H1 (cell line): Measurements from ENCODE around the gene DOHH. TPM values are rescaled to one million over a fixed set of nuclear protein-coding genes. Genes with fewer than 3 reads are reported as not detected.

Source experiments
- CTCF ChIA-PET: fragments of 300-600 bp; sonication (Branson Sonifier 250); formaldehyde crosslinking; loops from one replicate; lab custom pipeline; 2021; ENCODE audit not compliant: partially characterized antibody; lab: Charles Lee
- POLR2A ChIA-PET: fragments of 300-600 bp; sonication (Branson Sonifier 250); formaldehyde crosslinking; loops from one replicate; lab custom pipeline; 2021; ENCODE audit warnings: inconsistent platforms; ENCODE audit not compliant: partially characterized antibody; lab: Charles Lee
- DNase-seq, 2 experiments: peaks; one replicate each; pipeline versions ENCODE4 v3.0.0 to v3.0.0-alpha.2; 2010 to 2022; ENCODE audit warnings: low spot score in 2 of 2, low read depth in 1 of 2, mixed read lengths in 1 of 2
- FAIRE-seq: peaks from 2 replicates; lab custom pipeline; 2011; peaks lifted over from hg19 to GRCh38; lab: Jason Lieb, UNC
- H2AFZ ChIP-seq: 2 replicates; pipeline ENCODE4 v1.8.1; 2012; ENCODE audit warnings: low read length, inconsistent platforms
- H2AK5ac ChIP-seq: 2 replicates; pipeline ENCODE4 v1.6.1; 2013; ENCODE audit warnings: low read depth, low read length
- H2BK120ac ChIP-seq: replicated peaks from 2 replicates; pipeline ENCODE3; 2013; ENCODE audit warnings: low read depth, low read length, inconsistent platforms
- H2BK12ac ChIP-seq: 2 replicates; pipeline ENCODE4 v1.6.1; 2013; ENCODE audit warnings: low read depth, low read length
- H2BK15ac ChIP-seq: 2 replicates; pipeline ENCODE4 v1.6.1; 2013; ENCODE audit warnings: low read length
- H2BK20ac ChIP-seq: 2 replicates; pipeline ENCODE4 v1.6.1; 2013; ENCODE audit warnings: low read length
- H2BK5ac ChIP-seq: 2 replicates; pipeline ENCODE4 v1.6.1; 2013; ENCODE audit warnings: low read depth, low read length
- H3K14ac ChIP-seq: 2 replicates; pipeline ENCODE4 v1.6.1; 2013; ENCODE audit warnings: inconsistent platforms; ENCODE audit not compliant: insufficient read length
- H3K18ac ChIP-seq: 2 replicates; pipeline ENCODE4 v1.6.1; 2013; ENCODE audit warnings: low read length; ENCODE audit errors: extremely low read depth
- H3K23ac ChIP-seq: 2 replicates; pipeline ENCODE4 v1.6.1; 2013; ENCODE audit warnings: inconsistent platforms; ENCODE audit not compliant: insufficient read length
- H3K23me2 ChIP-seq: 2 replicates; pipeline ENCODE4 v1.6.1; 2013; ENCODE audit warnings: low read depth, low read length
- H3K27ac ChIP-seq: 2 replicates; pipeline ENCODE4 v1.6.1; 2011; ENCODE audit warnings: low read depth, low read length, inconsistent platforms
- H3K27me3 ChIP-seq, 4 experiments: replicated peaks in 1 of 4; 1 replicate in 1 of 4; 2 replicates in 3 of 4; pipeline versions ENCODE4 v1.6.1 to v1.8.1; 2011 to 2013; ENCODE audit warnings: low read length in 3 of 4, mild to moderate bottlenecking in 3 of 4, inconsistent platforms in 2 of 4, mixed read lengths in 2 of 4, moderate library complexity in 1 of 4; ENCODE audit not compliant: control insufficient read depth in 3 of 4, insufficient read depth in 3 of 4; ENCODE audit errors: extremely low read depth in 1 of 4
- H3K36me3 ChIP-seq, 4 experiments: 2 replicates each; pipeline versions ENCODE4 v1.6.1 to v1.8.1; 2011 to 2013; ENCODE audit warnings: mild to moderate bottlenecking in 4 of 4, low read length in 3 of 4, moderate library complexity in 2 of 4, control low read depth in 1 of 4, inconsistent platforms in 1 of 4; ENCODE audit not compliant: insufficient read depth in 4 of 4, control insufficient read depth in 2 of 4
- H3K4ac ChIP-seq: replicated peaks from 2 replicates; pipeline ENCODE3; 2013; ENCODE audit warnings: low read length, low read depth, mixed read lengths, inconsistent platforms; ENCODE audit not compliant: insufficient read length
- H3K4me1 ChIP-seq, 4 experiments: replicated peaks in 1 of 4; 1 replicate in 1 of 4; 2 replicates in 3 of 4; pipeline versions ENCODE4 v1.6.1 to v1.8.1; 2011 to 2013; ENCODE audit warnings: low read length in 3 of 4, inconsistent platforms in 2 of 4, mixed read lengths in 1 of 4; ENCODE audit not compliant: insufficient read depth in 4 of 4, control insufficient read depth in 3 of 4
- H3K4me2 ChIP-seq, 2 experiments: 2 replicates each; pipeline versions ENCODE4 v1.6.1 to v1.8.1; 2011 to 2013; ENCODE audit warnings: low read depth in 2 of 2, low read length in 2 of 2, control low read depth in 1 of 2, inconsistent platforms in 1 of 2, mild to moderate bottlenecking in 1 of 2; ENCODE audit not compliant: insufficient read depth in 1 of 2
- H3K4me3 ChIP-seq, 4 experiments: fragments of 200-600, 300-600 bp in 1 of 4; sonication (generic), shearing (Covaris generic), sonication (Bioruptor Twin) in 1 of 4; 2 replicates each; pipeline versions ENCODE4 v1.5.1 to v1.8.1; 2011 to 2016; ENCODE audit warnings: low read length in 4 of 4, low read depth in 3 of 4, control low read depth in 2 of 4, inconsistent platforms in 2 of 4, mild to moderate bottlenecking in 2 of 4, mixed read lengths in 1 of 4, moderate library complexity in 1 of 4; ENCODE audit not compliant: insufficient read depth in 2 of 4; ENCODE audit errors: extremely low read depth in 1 of 4
- H3K56ac ChIP-seq: replicated peaks from 2 replicates; pipeline ENCODE3; 2013; ENCODE audit warnings: low read depth, mild to moderate bottlenecking, mixed read lengths, low read length, inconsistent platforms; ENCODE audit not compliant: insufficient read length
- H3K79me1 ChIP-seq: 2 replicates; pipeline ENCODE4 v1.6.1; 2013; ENCODE audit warnings: low read depth, low read length, control low read depth
- H3K79me2 ChIP-seq, 2 experiments: 2 replicates each; pipeline versions ENCODE4 v1.6.1 to v1.8.1; 2012 to 2013; ENCODE audit warnings: low read length in 2 of 2, mild to moderate bottlenecking in 2 of 2, inconsistent platforms in 1 of 2; ENCODE audit not compliant: insufficient read depth in 2 of 2, control insufficient read depth in 1 of 2
- H3K9ac ChIP-seq, 4 experiments: replicated peaks in 1 of 4; 1 replicate in 1 of 4; 2 replicates in 3 of 4; pipeline versions ENCODE4 v1.6.1 to v1.8.1; 2011 to 2013; ENCODE audit warnings: low read depth in 3 of 4, low read length in 3 of 4, control low read depth in 2 of 4, mild to moderate bottlenecking in 2 of 4, moderate library complexity in 2 of 4, inconsistent platforms in 1 of 4; ENCODE audit errors: extremely low read depth in 1 of 4
- H3K9me3 ChIP-seq, 2 experiments: 2 replicates each; pipeline versions ENCODE4 v1.6.1 to v1.8.1; 2012 to 2013; ENCODE audit warnings: mild to moderate bottlenecking in 2 of 2, moderate library complexity in 2 of 2, control low read depth in 1 of 2, inconsistent platforms in 1 of 2, low read depth in 1 of 2, low read length in 1 of 2, mixed read lengths in 1 of 2; ENCODE audit not compliant: insufficient read depth in 2 of 2
- H4K20me1 ChIP-seq, 2 experiments: replicated peaks in 1 of 2; 2 replicates each; pipeline versions ENCODE3 to v1.8.1; 2011 to 2013; ENCODE audit warnings: inconsistent platforms in 2 of 2, low read length in 2 of 2, mild to moderate bottlenecking in 1 of 2; ENCODE audit not compliant: insufficient read depth in 2 of 2, control insufficient read depth in 1 of 2
- H4K5ac ChIP-seq: 2 replicates; pipeline ENCODE4 v1.6.1; 2013; ENCODE audit warnings: low read length, low read depth, mixed read lengths, inconsistent platforms; ENCODE audit not compliant: insufficient read length
- H4K8ac ChIP-seq: 2 replicates; pipeline ENCODE4 v1.8.0; 2013; ENCODE audit warnings: mild to moderate bottlenecking, moderate library complexity, low read length, inconsistent platforms; ENCODE audit not compliant: insufficient read depth; ENCODE audit errors: extremely low read depth
- H4K91ac ChIP-seq: replicated peaks from 2 replicates; pipeline ENCODE3; 2013; ENCODE audit warnings: low read length, mixed read lengths, inconsistent platforms; ENCODE audit not compliant: insufficient read length
- CTCF ChIP-seq, 3 experiments: IDR thresholded peaks; 1 replicate in 2 of 3; 2 replicates in 1 of 3; pipeline versions ENCODE4 v1.5.1 to v1.6.1; 2011; ENCODE audit warnings: low read length in 3 of 3, mild to moderate bottlenecking in 3 of 3, inconsistent platforms in 2 of 3, low read depth in 1 of 3, moderate library complexity in 1 of 3; ENCODE audit not compliant: insufficient read depth in 1 of 3; ENCODE audit errors: control extremely low read depth in 1 of 3
- E2F6 ChIP-seq: IDR thresholded peaks from 2 replicates; pipeline ENCODE4 v1.6.1; 2012; ENCODE audit warnings: inconsistent platforms
- WGBS, 2 experiments: shearing (Covaris generic) in 1 of 2; methylation state at CpG; one replicate each; pipeline versions ENCODE4 v1.1.6 to v1.1.7; 2013 to 2015; ENCODE audit warnings: low lambda C conversion rate in 2 of 2, mixed read lengths in 2 of 2, inconsistent platforms in 1 of 2, low coverage in 1 of 2, missing lambda C conversion rate in 1 of 2; ENCODE audit not compliant: insufficient replicate concordance in 2 of 2, insufficient coverage in 1 of 2, insufficient read length in 1 of 2; ENCODE audit errors: extremely low coverage in 1 of 2, missing lambda C conversion rate in 1 of 2; 5-methylcytosine and 5-hydroxymethylcytosine counted together
- polyA plus RNA-seq, 7 experiments: library from polyadenylated mRNA; depleted of rRNA in 3 of 7; stranded (reverse) in 5 of 7; unstranded in 2 of 7; fragments of >200 nt in 5 of 7; fragments of 200-250 nt in 2 of 7; gene quantifications; 1 replicate in 5 of 7; 2 replicates in 1 of 7; 4 replicates in 1 of 7; pipeline versions ENCODE4 v1.2.1 to v1.2.3, GENCODE V29; 2011 to 2013; ENCODE audit warnings: missing spikeins in 2 of 7, mixed read lengths in 2 of 7
- total RNA-seq: library from RNA; stranded (reverse); fragmentation: NEBNext Ultra II Directional; extraction: Animal tissue kit (Norgen Biotek cat#: 25700); gene quantifications from 2 replicates; pipeline ENCODE4 v1.2.1, GENCODE V29; 2021

The DOHH gene
- total and polyA plus RNA-seq, 2 of the 8 experiments (the other 6 are each of a cell fraction or from before 2014, with no cell fraction given) = 7.3 to 17.7 TPM

GRCh38 chr19:3548606-3549005, 48.1 kb upstream of the DOHH start:
- Histone ChIP-seq H3K9ac (no peak overlapping the region), H4K5ac (no peak overlapping the region), H4K20me1 (peaks cover 8 to 29% of the 10 kb centered on the region in 2 experiments), H3K18ac (no peak overlapping the region), H3K4ac (no peak overlapping the region), H3K9me3 (no peaks in the 10 kb centered on the region), H2BK15ac (no peak overlapping the region), H3K23me2 (no peaks in the 10 kb centered on the region), H3K36me3 (peaks cover 0 to 5% (median 1%) of the 10 kb centered on the region in 4 experiments; a peak in 2 of 8 replicates), H2BK20ac (no peak overlapping the region), H3K14ac (no peak overlapping the region), H4K91ac (no peak overlapping the region), H2BK5ac (no peak overlapping the region), H2AK5ac (no peak overlapping the region), H3K79me1 (peaks cover 2% of the 10 kb centered on the region; the same call in 1 of the 2 replicates), H2BK12ac (no peak overlapping the region), H3K4me1 (no peaks in the 10 kb centered on the region), H3K23ac (no peak overlapping the region), H3K4me3 (no peak overlapping the region), H3K79me2 (no peaks in the 10 kb centered on the region), H2AFZ (no peak overlapping the region), H2BK120ac (no peak overlapping the region), H3K27ac (no peak overlapping the region), H3K4me2 (no peak overlapping the region), H3K56ac (no peak overlapping the region), H4K8ac (no peak overlapping the region), H3K27me3 (no peaks in the 10 kb centered on the region)
- ChIA-PET CTCF (interaction anchor here (0.9 to 7.5 kb wide), 9 partner anchors 9 to 38 kb away, joined by 3 to 66 read pairs (median 4); partner anchors contain the start of genes MFSD12 and TEKTIP1), POLR2A (interaction anchor here (0.8 to 2.3 kb wide), 7 partner anchors 9 to 47 kb away, joined by 3 to 11 read pairs (median 4); partner anchors contain the start of gene MFSD12)
- DNase-seq = no peak
- WGBS, 2 experiments = 84% methylated on average over 14 of the region's 14 CpGs; no CpG with 5 or more reads in 1 of the 2 experiments
- TF ChIP-seq CTCF (IDR thresholded peaks at IDR 0.05; ENCODE audit: control extremely low read depth in 1 of 3, insufficient read depth in 1 of 3, low read depth in 1 of 3, low read length in 3 of 3) = no peak
- 0 out of 2 replicates have a peak, but pooled peaks have one; percentile 31 for TF ChIP-seq E2F6
- FAIRE-seq = no peak
